Brain microvascular endothelial cell (primary cell): ENCODE data around the gene OPTC.

Experiments
- DNase-seq: peaks from one replicate; pipeline ENCODE4 v3.0.0-alpha.2; 2020
- H3K27ac ChIP-seq: fragments of 250-450 bp; sonication (Bioruptor Pico); 2 replicates; pipeline ENCODE4 v1.5.1; 2020; ENCODE audit warnings: mild to moderate bottlenecking, moderate library complexity
- H3K27me3 ChIP-seq: fragments of 250-450 bp; sonication (Bioruptor Pico); replicated peaks from 2 replicates; pipeline ENCODE4 v1.5.1; 2020; ENCODE audit warnings: mild to moderate bottlenecking
- H3K36me3 ChIP-seq: fragments of 250-450 bp; sonication (Bioruptor Pico); replicated peaks from 2 replicates; pipeline ENCODE4 v1.5.1; 2020; ENCODE audit warnings: mild to moderate bottlenecking
- H3K4me3 ChIP-seq: 2 replicates; pipeline ENCODE4 v1.5.1; 2011; ENCODE audit warnings: low read depth, mild to moderate bottlenecking, control low read depth, low read length, moderate library complexity
- CTCF ChIP-seq: IDR thresholded peaks from 2 replicates; pipeline ENCODE4 v1.5.1; 2011; ENCODE audit warnings: low read depth, mild to moderate bottlenecking, moderate library complexity, low read length, control low read depth, inconsistent platforms; ENCODE audit errors: missing control alignments
- in situ Hi-C: cut with HindIII; loops from 2 replicates; pipeline ENCODE4 v1.10.0; 2017; ENCODE audit warnings: low sequenced_read_pairs, low pct_ligation_motif_present

Gene OPTC

GRCh38 chr1:203450479-203451149 is 43.3 kb upstream of the OPTC start:
- no peak for DNase-seq
- H3K27me3 ChIP-seq, result peaks cover 23% of the 10 kb centered on the region
- in situ Hi-C loops, result no loop called here
- no peak for TF ChIP-seq CTCF
- no peak overlapping the region for H3K27ac ChIP-seq
- no peaks in the 10 kb centered on the region for H3K36me3 ChIP-seq
- no peak overlapping the region for H3K4me3 ChIP-seq

GRCh38 chr1:203451836-203452784 is 41.8 kb upstream of the OPTC start:
- Histone ChIP-seq H3K27me3 (peaks cover 23% of the 10 kb centered on the region), H3K27ac (no peak overlapping the region), H3K4me3 (no peak overlapping the region), H3K36me3 (no peaks in the 10 kb centered on the region)
- TF ChIP-seq CTCF, result no peak
- DNase-seq, result no peak
- in situ Hi-C loops, result no loop called here

- Histone ChIP-seq H3K27ac (no peak overlapping the region), H3K36me3 (no peaks in the 10 kb centered on the region), H3K27me3 (peaks cover 22% of the 10 kb centered on the region), H3K4me3 (no peak overlapping the region)
- in situ Hi-C loops, result no loop called here
- no peak for TF ChIP-seq CTCF
- no peak for DNase-seq
These were observed 40.9 kb upstream of the OPTC start for GRCh38 chr1:203453016-203453415.

- H3K27ac ChIP-seq, result no peak overlapping the region
- in situ Hi-C loops, result no loop called here
- no peak for TF ChIP-seq CTCF
- peaks cover 16% of the 10 kb centered on the region for H3K27me3 ChIP-seq
- H3K4me3 ChIP-seq, result no peak overlapping the region
- H3K36me3 ChIP-seq, result no peaks in the 10 kb centered on the region
- no peak for DNase-seq
These were observed 40.3 kb upstream of the OPTC start for GRCh38 chr1:203453616-203454015.

- H3K27ac ChIP-seq, result no peak overlapping the region
- no peak overlapping the region for H3K4me3 ChIP-seq
- in situ Hi-C loops, result no loop called here
- H3K36me3 ChIP-seq, result no peaks in the 10 kb centered on the region
- TF ChIP-seq CTCF, result no peak
- H3K27me3 ChIP-seq, result peaks cover 12% of the 10 kb centered on the region
- no peak for DNase-seq
These were observed 38.9 kb upstream of the OPTC start for GRCh38 chr1:203454986-203455471.
